HFFc6 (cell line): ENCODE measurements around the gene CSKMT. TPM values are rescaled to one million over a fixed set of nuclear protein-coding genes. Genes with fewer than 3 reads are reported as not detected.
A peak's percentile ranks its signal among the peaks of the same experiment; 100 is the strongest.
"Not testable (repeated sequence)": the region's sequence is repeated elsewhere in the genome, so short reads cannot be mapped to it uniquely, and the experiment has no call there.

Experiments
- DNase-seq: peaks from one replicate; pipeline ENCODE4 v3.0.0-alpha.2; 2018
- H3K27ac Mint-ChIP-seq: 2 replicates; pipeline ENCODE4 v1.8.0; 2020; ENCODE audit warnings: mild to moderate bottlenecking, mixed read lengths
- H3K27me3 Mint-ChIP-seq: 2 replicates; pipeline ENCODE4 v1.8.0; 2021; ENCODE audit warnings: mild to moderate bottlenecking, moderate library complexity, mixed read lengths; ENCODE audit not compliant: insufficient read depth
- H3K36me3 Mint-ChIP-seq: 2 replicates; pipeline ENCODE4 v1.8.0; 2021; ENCODE audit warnings: low read depth, mixed read lengths
- H3K4me1 Mint-ChIP-seq: 2 replicates; pipeline ENCODE4 v1.8.0; 2020; ENCODE audit warnings: low read depth, mixed read lengths
- H3K4me3 Mint-ChIP-seq: 2 replicates; pipeline ENCODE4 v1.8.0; 2020; ENCODE audit warnings: mild to moderate bottlenecking, moderate library complexity, mixed read lengths
- H3K9me3 Mint-ChIP-seq: 2 replicates; pipeline ENCODE4 v1.8.0; 2020; ENCODE audit warnings: mild to moderate bottlenecking, mixed read lengths
- CTCF ChIP-seq: fragments of 200-600 bp; sonication (generic); IDR thresholded peaks from 2 replicates; pipeline ENCODE4 v1.5.0; 2021; ENCODE audit warnings: antibody characterized with exemption, mild to moderate bottlenecking
- total RNA-seq, 6 experiments: library from RNA; stranded (reverse); fragmentation: NEBNext Ultra II Directional; extraction: Animal tissue kit (Norgen Biotek cat#: 25700); gene quantifications; 2 replicates in 1 of 6; 3 replicates in 5 of 6; pipeline ENCODE4 v1.2.3, GENCODE V29; 2021

CSKMT gene
- total RNA-seq, 6 experiments from 2014 or later, result 12.3 to 23.6 (median 17.2) TPM

DNA sequence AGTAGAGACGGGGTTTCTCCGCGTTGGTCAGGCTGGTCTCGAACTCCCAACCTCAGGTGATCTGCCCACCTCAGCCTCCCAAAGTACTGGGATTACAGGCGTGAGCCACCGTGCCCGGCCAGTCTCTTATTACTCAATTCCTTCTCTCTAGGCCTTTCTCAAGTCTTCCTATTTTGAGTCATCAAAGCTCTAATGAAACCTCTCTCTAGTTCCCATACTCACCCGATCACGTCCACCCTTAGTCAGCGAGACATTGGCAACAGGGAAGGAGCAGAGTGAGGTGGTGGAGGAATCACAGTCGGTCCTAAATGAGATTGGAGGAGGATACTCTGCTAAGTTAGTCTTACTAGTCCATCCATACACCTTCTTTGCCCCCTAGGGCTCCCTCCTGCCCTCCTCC, 37.1 kb downstream of the CSKMT start:
- Mint-ChIP-seq H3K4me3 (no peak overlapping the region), H3K36me3 (peaks cover 30% of the 10 kb centered on the region), H3K9me3 (no peaks in the 10 kb centered on the region), H3K27ac (no peak overlapping the region), H3K27me3 (no peaks in the 10 kb centered on the region; the same call in 1 of the 2 replicates), H3K4me1 (peaks cover 19% of the 10 kb centered on the region)
- no peak for DNase-seq
- no peak for TF ChIP-seq CTCF

GRCh38 chr11:62703921-62704320, 38.8 kb downstream of the CSKMT start:
- not testable (repeated sequence) for H3K27me3 Mint-ChIP-seq, H3K9me3 Mint-ChIP-seq, DNase-seq, H3K27ac Mint-ChIP-seq, H3K4me3 Mint-ChIP-seq
- peaks cover 25% of the 10 kb centered on the region for H3K36me3 Mint-ChIP-seq
- H3K4me1 Mint-ChIP-seq, result peaks cover 25% of the 10 kb centered on the region

- H3K27ac Mint-ChIP-seq, result peak overlapping the region; percentile 98
- H3K4me1 Mint-ChIP-seq, result peaks cover 39% of the 10 kb centered on the region
- H3K27me3 Mint-ChIP-seq, result peaks cover 5% of the 10 kb centered on the region
- DNase-seq, result no peak
- no peak; the same call in 1 of the 2 replicates for TF ChIP-seq CTCF
- H3K36me3 Mint-ChIP-seq, result peaks cover 33% of the 10 kb centered on the region
- H3K9me3 Mint-ChIP-seq, result no peaks in the 10 kb centered on the region
- peak overlapping the region; percentile 94 for H3K4me3 Mint-ChIP-seq
Observed at GRCh38 chr11:62705413-62705812, 40.3 kb downstream of the CSKMT start.

GRCh38 chr11:62705880-62706849, 41.1 kb downstream of the CSKMT start:
- H3K9me3 Mint-ChIP-seq, result no peaks in the 10 kb centered on the region
- peaks cover 39% of the 10 kb centered on the region for H3K4me1 Mint-ChIP-seq
- no peak for TF ChIP-seq CTCF
- H3K27ac Mint-ChIP-seq, result peak overlapping the region; percentile 98
- peak overlapping the region; percentile 94 for H3K4me3 Mint-ChIP-seq
- H3K27me3 Mint-ChIP-seq, result peaks cover 5% of the 10 kb centered on the region
- H3K36me3 Mint-ChIP-seq, result peaks cover 34% of the 10 kb centered on the region
- peak; percentile 93 for DNase-seq

DNA sequence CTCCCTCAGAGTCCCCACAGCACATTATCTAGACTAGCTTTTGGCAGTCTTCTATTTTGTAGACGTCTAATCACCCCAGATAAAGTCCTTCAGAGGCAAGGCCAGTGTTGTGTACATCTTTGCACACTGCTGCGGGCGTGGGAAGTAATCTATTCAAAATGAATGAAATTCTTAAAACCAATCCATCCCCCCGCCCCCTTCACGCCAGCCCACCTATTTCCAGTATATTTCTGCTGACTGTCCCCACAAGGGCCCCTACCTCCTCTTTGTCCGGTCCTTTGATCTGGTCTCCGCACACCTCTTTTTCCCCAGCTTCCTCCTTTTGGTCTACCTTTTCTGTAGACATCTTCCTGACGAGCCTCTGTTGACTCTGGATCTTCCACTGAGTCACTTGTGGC, 41.7 kb downstream of the CSKMT start:
- peaks cover 39% of the 10 kb centered on the region for H3K4me1 Mint-ChIP-seq
- H3K27ac Mint-ChIP-seq, result peak overlapping the region; percentile 63
- peaks cover 5% of the 10 kb centered on the region for H3K27me3 Mint-ChIP-seq
- DNase-seq, result no peak
- H3K9me3 Mint-ChIP-seq, result no peaks in the 10 kb centered on the region
- no peak for TF ChIP-seq CTCF
- H3K36me3 Mint-ChIP-seq, result peaks cover 30% of the 10 kb centered on the region
- peak overlapping the region; percentile 94 for H3K4me3 Mint-ChIP-seq

- Mint-ChIP-seq H3K9me3 (no peaks in the 10 kb centered on the region), H3K27me3 (peaks cover 5% of the 10 kb centered on the region), H3K4me3 (peak within 1 kb of the TSS; percentile 94), H3K36me3 (peaks cover 29% of the 10 kb centered on the region), H3K4me1 (peaks cover 39% of the 10 kb centered on the region), H3K27ac (peak within 1 kb of the TSS; percentile 95)
- no peak for TF ChIP-seq CTCF
- DNase-seq, result no peak
Observed at GRCh38 chr11:62707277-62707861, 42.3 kb downstream of the CSKMT start, which contains the start of the genes BSCL2 and GNG3. Gene BSCL2, minus strand, starts transcription at chr11:62707424. Its CDS starts 229 bp downstream, at chr11:62707195. Gene GNG3, plus strand, starts transcription at chr11:62707676. Its CDS starts 620 bp downstream, at chr11:62708296.
